Liver (tissue), 3 donors: ENCODE measurements around the gene SLC12A7.

Experiments
- EGR1 ChIP-seq, 2 donors: IDR thresholded peaks; 2 replicates each; pipeline ENCODE4 v1.6.1; 2016 to 2018; ENCODE audit warnings: antibody characterized with exemption in 2 of 2, low read depth in 2 of 2
- GABPA ChIP-seq, 2 donors: IDR thresholded peaks in 1 of 2; conservative IDR thresholded peaks in 1 of 2; 2 replicates each; pipeline ENCODE4 v1.6.1; 2016; ENCODE audit warnings: antibody characterized with exemption in 2 of 2, mild to moderate bottlenecking in 1 of 2, moderate library complexity in 1 of 2
- TF ChIP-seq, protein P1 (sequence below): fragments of 150-350 bp; IDR thresholded peaks from 2 replicates; pipeline ENCODE4 v1.5.1; 2017; ENCODE audit warnings: improper control_type of control experiment, low read depth, low read length; ENCODE audit not compliant: missing input control
- donor health status: healthy.
- donor health status: healthy.

DNA sequence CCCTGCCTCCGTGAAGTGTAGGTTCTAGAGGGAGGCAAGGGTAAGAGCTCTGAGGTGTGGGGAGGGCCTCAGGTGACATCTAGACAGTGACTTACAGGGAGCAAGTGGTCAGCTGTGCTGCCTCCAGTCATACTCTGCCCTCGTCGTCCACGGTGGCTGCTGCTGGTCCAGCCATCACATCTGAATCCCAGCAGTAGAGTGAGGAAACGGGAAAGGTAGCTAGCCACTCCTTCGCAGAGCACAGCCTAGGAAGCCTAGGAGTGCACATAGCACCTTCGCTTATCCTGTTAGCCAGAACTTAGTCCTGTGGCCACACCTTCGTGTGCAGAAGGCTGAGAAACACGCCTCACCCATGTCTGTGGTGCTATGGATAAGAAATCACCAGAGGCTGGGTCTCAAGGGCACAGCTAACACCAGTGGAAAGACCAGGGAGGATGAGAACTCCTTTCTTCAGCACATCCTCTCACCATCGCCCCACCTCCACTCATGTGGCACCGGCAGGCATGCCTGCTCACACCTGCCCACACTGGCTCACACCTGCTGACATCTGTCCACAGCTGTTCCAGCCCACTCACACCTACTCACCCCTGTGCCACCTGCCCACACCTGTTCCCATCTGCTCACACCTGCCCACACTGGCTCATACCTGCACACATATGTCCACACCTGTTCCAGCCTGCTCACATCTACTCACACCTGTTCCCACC lies 45.0 kb upstream of the SLC12A7 start:
- TF ChIP-seq EGR1 (IDR thresholded peaks at IDR 0.05; ENCODE audit: low read depth in 2 of 2): no peak
- TF ChIP-seq, protein P1, sequence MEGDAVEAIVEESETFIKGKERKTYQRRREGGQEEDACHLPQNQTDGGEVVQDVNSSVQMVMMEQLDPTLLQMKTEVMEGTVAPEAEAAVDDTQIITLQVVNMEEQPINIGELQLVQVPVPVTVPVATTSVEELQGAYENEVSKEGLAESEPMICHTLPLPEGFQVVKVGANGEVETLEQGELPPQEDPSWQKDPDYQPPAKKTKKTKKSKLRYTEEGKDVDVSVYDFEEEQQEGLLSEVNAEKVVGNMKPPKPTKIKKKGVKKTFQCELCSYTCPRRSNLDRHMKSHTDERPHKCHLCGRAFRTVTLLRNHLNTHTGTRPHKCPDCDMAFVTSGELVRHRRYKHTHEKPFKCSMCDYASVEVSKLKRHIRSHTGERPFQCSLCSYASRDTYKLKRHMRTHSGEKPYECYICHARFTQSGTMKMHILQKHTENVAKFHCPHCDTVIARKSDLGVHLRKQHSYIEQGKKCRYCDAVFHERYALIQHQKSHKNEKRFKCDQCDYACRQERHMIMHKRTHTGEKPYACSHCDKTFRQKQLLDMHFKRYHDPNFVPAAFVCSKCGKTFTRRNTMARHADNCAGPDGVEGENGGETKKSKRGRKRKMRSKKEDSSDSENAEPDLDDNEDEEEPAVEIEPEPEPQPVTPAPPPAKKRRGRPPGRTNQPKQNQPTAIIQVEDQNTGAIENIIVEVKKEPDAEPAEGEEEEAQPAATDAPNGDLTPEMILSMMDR: no peak
- no peak for TF ChIP-seq GABPA (IDR thresholded peaks at IDR 0.05 in 1 of 2, conservative IDR thresholded peaks at IDR 0.05 in 1 of 2)
